Measurements from ENCODE around the gene MLLT6. TPM values are rescaled to one million over a fixed set of nuclear protein-coding genes. Genes with fewer than 3 reads are reported as not detected.

Gene MLLT6
- polyA plus RNA-seq, 4 donors, result 19.5 to 99.5 (median 39.1) TPM

- 0 to 1% (median 1%) methylated on average over 51 to 81 of the region's 81 CpGs for WGBS, 3 donors
- DNase-seq (peak; percentile 90 to 96), FAIRE-seq (no peak)
- Histone ChIP-seq H3K36me3 (ENCODE audit: control insufficient read depth in 3 of 3, insufficient read depth in 2 of 3, low read depth in 1 of 3, low read length in 3 of 3) (peaks cover 0 to 3% (median 0%) of the 10 kb centered on the region in 3 donors), H3K27me3 (ENCODE audit: control insufficient read depth in 3 of 3, insufficient read depth in 3 of 3, low read length in 3 of 3) (no peaks in the 10 kb centered on the region), H3K4me3 (ENCODE audit: low read depth in 1 of 3, low read length in 3 of 3) (peak overlapping the region; percentile 72 to 90 (median 90)), H3K4me1 (ENCODE audit: control insufficient read depth in 3 of 3, insufficient read depth in 2 of 3, low read depth in 1 of 3, low read length in 2 of 3) (peaks cover 2 to 25% (median 2%) of the 10 kb centered on the region in 3 donors), H3K9me3 (ENCODE audit: control insufficient read depth in 2 of 2, insufficient read depth in 1 of 2, low read depth in 1 of 2, low read length in 1 of 2) (no peaks in the 10 kb centered on the region), H3K27ac (ENCODE audit: low read depth in 1 of 3, low read length in 2 of 3) (peak overlapping the region; percentile 95 to 98 (median 97))
Measured at GRCh38 chr17:38702166-38702915, 2.7 kb upstream of the MLLT6 start.

- H3K27me3 ChIP-seq (ENCODE audit: control insufficient read depth in 3 of 3, insufficient read depth in 3 of 3, low read length in 3 of 3), result no peaks in the 10 kb centered on the region
- H3K9me3 ChIP-seq (ENCODE audit: control insufficient read depth in 2 of 2, insufficient read depth in 1 of 2, low read depth in 1 of 2, low read length in 1 of 2), result no peaks in the 10 kb centered on the region
- peak overlapping the region; percentile 90 to 91 (median 90) for H3K4me3 ChIP-seq (ENCODE audit: low read depth in 1 of 3, low read length in 3 of 3)
- 1 to 2% (median 1%) methylated on average over 55 of the region's 55 CpGs for WGBS, 3 donors
- peaks cover 2 to 25% (median 2%) of the 10 kb centered on the region in 3 donors for H3K4me1 ChIP-seq (ENCODE audit: control insufficient read depth in 3 of 3, insufficient read depth in 2 of 3, low read depth in 1 of 3, low read length in 2 of 3)
- no peak for FAIRE-seq
- peak overlapping the region; percentile 95 to 98 (median 97) for H3K27ac ChIP-seq (ENCODE audit: low read depth in 1 of 3, low read length in 2 of 3)
- peaks cover 0 to 11% (median 0%) of the 10 kb centered on the region in 3 donors for H3K36me3 ChIP-seq (ENCODE audit: control insufficient read depth in 3 of 3, insufficient read depth in 2 of 3, low read depth in 1 of 3, low read length in 3 of 3)
- no peak for DNase-seq
Measured at GRCh38 chr17:38702916-38703741, 1.9 kb upstream of the MLLT6 start.

- peak overlapping the region; percentile 90 to 91 (median 90) for H3K4me3 ChIP-seq (ENCODE audit: low read depth in 1 of 3, low read length in 3 of 3)
- H3K36me3 ChIP-seq (ENCODE audit: control insufficient read depth in 3 of 3, insufficient read depth in 2 of 3, low read depth in 1 of 3, low read length in 3 of 3), result peaks cover 0 to 18% (median 0%) of the 10 kb centered on the region in 3 donors
- DNase-seq (peak; percentile 87 to 93), FAIRE-seq (no peak)
- H3K27ac ChIP-seq (ENCODE audit: low read depth in 1 of 3, low read length in 2 of 3), result peak overlapping the region; percentile 94 to 98 (median 97)
- no peaks in the 10 kb centered on the region for H3K27me3 ChIP-seq (ENCODE audit: control insufficient read depth in 3 of 3, insufficient read depth in 3 of 3, low read length in 3 of 3)
- 0 to 1% (median 0%) methylated on average over 45 to 50 of the region's 50 CpGs for WGBS, 3 donors
- no peaks in the 10 kb centered on the region for H3K9me3 ChIP-seq (ENCODE audit: control insufficient read depth in 2 of 2, insufficient read depth in 1 of 2, low read depth in 1 of 2, low read length in 1 of 2)
- H3K4me1 ChIP-seq (ENCODE audit: control insufficient read depth in 3 of 3, insufficient read depth in 2 of 3, low read depth in 1 of 3, low read length in 2 of 3), result peaks cover 2 to 25% (median 2%) of the 10 kb centered on the region in 3 donors
Measured at GRCh38 chr17:38703742-38704605, 1.1 kb upstream of the MLLT6 start.

- no peak for DNase-seq
- no peaks in the 10 kb centered on the region for H3K27me3 ChIP-seq (ENCODE audit: control insufficient read depth in 3 of 3, insufficient read depth in 3 of 3, low read length in 3 of 3)
- peaks cover 2 to 25% (median 2%) of the 10 kb centered on the region in 3 donors for H3K4me1 ChIP-seq (ENCODE audit: control insufficient read depth in 3 of 3, insufficient read depth in 2 of 3, low read depth in 1 of 3, low read length in 2 of 3)
- peak overlapping the region; percentile 82 to 91 (median 90) for H3K4me3 ChIP-seq (ENCODE audit: low read depth in 1 of 3, low read length in 3 of 3)
- H3K27ac ChIP-seq (ENCODE audit: low read depth in 1 of 3, low read length in 2 of 3), result peak overlapping the region in 2 of 3 donors; percentile 35 to 70
- peaks cover 0 to 33% (median 0%) of the 10 kb centered on the region in 3 donors for H3K36me3 ChIP-seq (ENCODE audit: control insufficient read depth in 3 of 3, insufficient read depth in 2 of 3, low read depth in 1 of 3, low read length in 3 of 3)
- no peaks in the 10 kb centered on the region for H3K9me3 ChIP-seq (ENCODE audit: control insufficient read depth in 2 of 2, insufficient read depth in 1 of 2, low read depth in 1 of 2, low read length in 1 of 2)
- WGBS, 3 donors, result 0% methylated on average over 3 to 32 of the region's 32 CpGs
- FAIRE-seq, result no peak
Measured at GRCh38 chr17:38705523-38705802, 390 bp downstream of the MLLT6 start.

GRCh38 chr17:38705803-38706504 lies 881 bp downstream of the MLLT6 start:
- Histone ChIP-seq H3K4me1 (ENCODE audit: control insufficient read depth in 3 of 3, insufficient read depth in 2 of 3, low read depth in 1 of 3, low read length in 2 of 3) (peaks cover 2 to 23% (median 2%) of the 10 kb centered on the region in 3 donors), H3K27me3 (ENCODE audit: control insufficient read depth in 3 of 3, insufficient read depth in 3 of 3, low read length in 3 of 3) (no peaks in the 10 kb centered on the region), H3K27ac (ENCODE audit: low read depth in 1 of 3, low read length in 2 of 3) (peak overlapping the region; percentile 59 to 70 (median 65)), H3K36me3 (ENCODE audit: control insufficient read depth in 3 of 3, insufficient read depth in 2 of 3, low read depth in 1 of 3, low read length in 3 of 3) (peaks cover 0 to 37% (median 0%) of the 10 kb centered on the region in 3 donors), H3K9me3 (ENCODE audit: control insufficient read depth in 2 of 2, insufficient read depth in 1 of 2, low read depth in 1 of 2, low read length in 1 of 2) (no peaks in the 10 kb centered on the region), H3K4me3 (ENCODE audit: low read depth in 1 of 3, low read length in 3 of 3) (peak overlapping the region; percentile 82 to 91 (median 90))
- WGBS, 3 donors, result 0 to 1% (median 0%) methylated on average over 30 to 38 of the region's 38 CpGs
- DNase-seq (peak; percentile 32 to 62), FAIRE-seq (no peak)

- Histone ChIP-seq H3K27ac (ENCODE audit: low read depth in 1 of 3, low read length in 2 of 3) (peak overlapping the region; percentile 59 to 70 (median 65)), H3K9me3 (ENCODE audit: control insufficient read depth in 2 of 2, insufficient read depth in 1 of 2, low read depth in 1 of 2, low read length in 1 of 2) (no peaks in the 10 kb centered on the region), H3K27me3 (ENCODE audit: control insufficient read depth in 3 of 3, insufficient read depth in 3 of 3, low read length in 3 of 3) (no peaks in the 10 kb centered on the region), H3K36me3 (ENCODE audit: control insufficient read depth in 3 of 3, insufficient read depth in 2 of 3, low read depth in 1 of 3, low read length in 3 of 3) (peaks cover 0 to 45% (median 0%) of the 10 kb centered on the region in 3 donors), H3K4me3 (ENCODE audit: low read depth in 1 of 3, low read length in 3 of 3) (peak overlapping the region; percentile 82 to 91 (median 90)), H3K4me1 (ENCODE audit: control insufficient read depth in 3 of 3, insufficient read depth in 2 of 3, low read depth in 1 of 3, low read length in 2 of 3) (peaks cover 0 to 16% (median 0%) of the 10 kb centered on the region in 3 donors)
- peak; percentile 39 to 45 for DNase-seq
- WGBS, 3 donors, result 4 to 10% (median 7%) methylated on average over 20 of the region's 20 CpGs
- no peak for FAIRE-seq
Measured at GRCh38 chr17:38706505-38707216, 1.6 kb downstream of the MLLT6 start.

GRCh38 chr17:38707678-38708351 lies 2.7 kb downstream of the MLLT6 start:
- Histone ChIP-seq H3K27ac (ENCODE audit: low read depth in 1 of 3, low read length in 2 of 3) (no peak overlapping the region), H3K36me3 (ENCODE audit: control insufficient read depth in 3 of 3, insufficient read depth in 2 of 3, low read depth in 1 of 3, low read length in 3 of 3) (peaks cover 0 to 56% (median 3%) of the 10 kb centered on the region in 3 donors), H3K27me3 (ENCODE audit: control insufficient read depth in 3 of 3, insufficient read depth in 3 of 3, low read length in 3 of 3) (no peaks in the 10 kb centered on the region), H3K4me1 (ENCODE audit: control insufficient read depth in 3 of 3, insufficient read depth in 2 of 3, low read depth in 1 of 3, low read length in 2 of 3) (peaks cover 0 to 10% (median 0%) of the 10 kb centered on the region in 3 donors), H3K4me3 (ENCODE audit: low read depth in 1 of 3, low read length in 3 of 3) (no peak overlapping the region), H3K9me3 (ENCODE audit: control insufficient read depth in 2 of 2, insufficient read depth in 1 of 2, low read depth in 1 of 2, low read length in 1 of 2) (no peaks in the 10 kb centered on the region)
- DNase-seq (no peak), FAIRE-seq (no peak)
- 80 to 85% (median 80%) methylated on average over 21 of the region's 21 CpGs for WGBS, 3 donors

Data from small intestine (tissue), 7 donors.